ENCODE measurements around the gene NKD1. TPM values are rescaled to one million over a fixed set of nuclear protein-coding genes. Genes with fewer than 3 reads are reported as not detected.
A peak's percentile ranks its signal among the peaks of the same experiment; 100 is the strongest.

NKD1 gene
- total RNA-seq, 1 donor from 2014 or later = 63.0 TPM

GRCh38 chr16:50652836-50653425, 104.7 kb downstream of the NKD1 start:
- TF ChIP-seq CTCF (IDR thresholded peaks at IDR 0.05; ENCODE audit: unreplicated experiment) = no peak
- Mint-ChIP-seq H3K4me1 (peaks cover 11% of the 10 kb centered on the region), H3K27ac (peak overlapping the region; percentile 53), H3K36me3 (peaks cover 12% of the 10 kb centered on the region), H3K27me3 (ENCODE audit: low read depth) (no peaks in the 10 kb centered on the region), H3K4me3 (no peak overlapping the region), H3K9me3 (peaks cover 5% of the 10 kb centered on the region)
- DNase-seq (ENCODE audit: low spot score in 2 of 2, unreplicated experiment in 2 of 2) = no peak

GRCh38 chr16:50653633-50654519, 105.7 kb downstream of the NKD1 start:
- Mint-ChIP-seq H3K4me3 (no peak overlapping the region), H3K27me3 (ENCODE audit: low read depth) (no peaks in the 10 kb centered on the region), H3K9me3 (peaks cover 5% of the 10 kb centered on the region), H3K36me3 (peaks cover 4% of the 10 kb centered on the region), H3K27ac (no peak overlapping the region), H3K4me1 (peaks cover 11% of the 10 kb centered on the region)
- TF ChIP-seq CTCF (IDR thresholded peaks at IDR 0.05; ENCODE audit: unreplicated experiment) = no peak
- no peak for DNase-seq (ENCODE audit: low spot score in 2 of 2, unreplicated experiment in 2 of 2)

- TF ChIP-seq CTCF (IDR thresholded peaks at IDR 0.05; ENCODE audit: unreplicated experiment) = no peak
- no peak overlapping the region for H3K4me3 Mint-ChIP-seq
- no peak overlapping the region for H3K27ac Mint-ChIP-seq
- H3K9me3 Mint-ChIP-seq = peaks cover 5% of the 10 kb centered on the region
- no peaks in the 10 kb centered on the region for H3K27me3 Mint-ChIP-seq (ENCODE audit: low read depth)
- H3K4me1 Mint-ChIP-seq = peaks cover 13% of the 10 kb centered on the region
- no peaks in the 10 kb centered on the region for H3K36me3 Mint-ChIP-seq
- no peak for DNase-seq (ENCODE audit: low spot score in 2 of 2, unreplicated experiment in 2 of 2)
Measured at GRCh38 chr16:50655558-50656055, 107.4 kb downstream of the NKD1 start.

GRCh38 chr16:50657241-50657640, 109.0 kb downstream of the NKD1 start:
- no peaks in the 10 kb centered on the region for H3K36me3 Mint-ChIP-seq
- H3K4me1 Mint-ChIP-seq = peaks cover 13% of the 10 kb centered on the region
- no peak overlapping the region for H3K27ac Mint-ChIP-seq
- no peaks in the 10 kb centered on the region for H3K9me3 Mint-ChIP-seq
- H3K27me3 Mint-ChIP-seq (ENCODE audit: low read depth) = no peaks in the 10 kb centered on the region
- DNase-seq (ENCODE audit: low spot score in 2 of 2, unreplicated experiment in 2 of 2) = no peak
- H3K4me3 Mint-ChIP-seq = no peak overlapping the region
- no peak for TF ChIP-seq CTCF (IDR thresholded peaks at IDR 0.05; ENCODE audit: unreplicated experiment)

- Mint-ChIP-seq H3K27ac (no peak overlapping the region), H3K4me1 (peaks cover 10% of the 10 kb centered on the region), H3K27me3 (ENCODE audit: low read depth) (no peaks in the 10 kb centered on the region), H3K9me3 (no peaks in the 10 kb centered on the region), H3K4me3 (no peak overlapping the region), H3K36me3 (no peaks in the 10 kb centered on the region)
- no peak for DNase-seq (ENCODE audit: low spot score in 2 of 2, unreplicated experiment in 2 of 2)
- TF ChIP-seq CTCF (IDR thresholded peaks at IDR 0.05; ENCODE audit: unreplicated experiment) = no peak
Measured at GRCh38 chr16:50659806-50660205, 111.6 kb downstream of the NKD1 start.

All from mesothelial cell of epicardium (in vitro differentiated cells).